Left colon (tissue), 2 donors: ENCODE data around the gene RXRA. TPM values are rescaled to one million over a fixed set of nuclear protein-coding genes. Genes with fewer than 3 reads are reported as not detected.

Experiments
- ATAC-seq: fragments of 200-7000 bp; cut with Tn5 transposase; one replicate; pipeline ENCODE4 v1.9.1; 2020; ENCODE audit warnings: mild to moderate bottlenecking, moderate library complexity
- DNase-seq, 2 donors: peaks; one replicate each; pipeline ENCODE4 v3.0.0-alpha.2; 2020
- intact Hi-C, 2 donors: fragments of 100-400 bp; cut with DNase I in 1 of 2; cut with micrococcal nuclease in 1 of 2; formaldehyde crosslinking; loops; one replicate each; pipeline versions ENCODE4 v1.11.2 to v1.14.0; 2022; cut with DNase I, micrococcal nuclease
- microRNA-seq, 2 donors: library from miRNA; unstranded; fragments of <30 nt; microRNA quantifications; one replicate each; pipeline versions ENCODE4 v1.1.0 to v1.2.0, GENCODE V29; 2020
- total RNA-seq, 2 donors: library from RNA; stranded (reverse); fragmentation: NEBNext Ultra II Directional; extraction: Animal tissue kit (Norgen Biotek cat#: 25700); gene quantifications; one replicate each; pipeline ENCODE4 v1.2.1, GENCODE V29; 2021
- donor health status: DM: no; HTN: no; CAD: no.
- donor health status: DM: yes; HTN: yes; CAD: no.

The RXRA gene
- total RNA-seq, 2 donors from 2014 or later: 68.3 to 88.9 TPM

GRCh38 chr9:134477342-134477925 lies 151.2 kb downstream of the RXRA start:
- DNase-seq: no peak
- intact Hi-C loops: no loop called here
- ATAC-seq: no peak

DNA sequence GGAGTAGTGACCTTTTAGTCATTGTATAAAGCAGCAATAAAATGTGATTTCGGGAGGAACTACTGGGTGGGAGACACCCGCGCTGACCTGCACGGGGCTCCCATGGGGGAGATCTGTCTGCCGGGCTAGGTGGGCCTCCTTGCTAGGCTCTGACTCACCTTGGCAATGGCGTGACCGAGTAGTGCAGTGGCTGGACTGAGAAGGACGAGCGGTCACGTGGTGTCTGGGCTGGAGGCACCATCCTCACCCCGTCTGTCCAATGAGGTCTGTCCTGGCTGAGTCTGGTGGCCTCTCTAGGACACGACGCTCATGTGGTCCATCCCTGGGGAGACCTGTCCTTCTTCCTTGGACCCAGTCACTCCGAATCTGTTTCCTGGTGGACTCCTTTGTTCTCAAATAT lies 151.7 kb downstream of the RXRA start:
- intact Hi-C loops: no loop called here
- DNase-seq: no peak
- ATAC-seq: no peak

DNA sequence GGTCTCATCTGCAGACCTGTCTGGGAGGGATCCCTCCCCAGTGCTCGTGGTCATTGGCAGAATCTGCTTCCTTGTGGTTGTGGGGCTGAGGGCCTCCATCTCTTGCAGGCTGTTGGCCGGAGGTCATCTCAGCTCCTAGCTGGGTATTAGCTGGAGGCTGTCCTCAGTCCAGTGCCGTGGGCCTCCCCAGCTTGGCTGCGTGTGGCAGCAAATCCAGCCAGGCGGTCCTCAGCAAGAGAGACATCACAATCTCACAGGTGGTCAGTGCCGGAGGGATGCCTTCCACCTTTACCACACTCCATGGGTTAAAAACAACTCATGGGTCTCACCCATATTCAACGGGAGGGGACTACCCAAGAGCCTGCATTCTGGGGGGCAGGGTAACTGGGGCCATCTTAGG lies 155.5 kb downstream of the RXRA start:
- no peak for ATAC-seq

GRCh38 chr9:134482226-134482625 lies 156.0 kb downstream of the RXRA start:
- intact Hi-C loops: no loop called here
- ATAC-seq (no peak), DNase-seq (no peak)

More for the DNA sequence above, 155.5 kb downstream of the RXRA start:
- no peak for DNase-seq
- intact Hi-C loops: no loop called here

- no peak for ATAC-seq
Observed at GRCh38 chr9:134483361-134484184, 157.3 kb downstream of the RXRA start.

DNA sequence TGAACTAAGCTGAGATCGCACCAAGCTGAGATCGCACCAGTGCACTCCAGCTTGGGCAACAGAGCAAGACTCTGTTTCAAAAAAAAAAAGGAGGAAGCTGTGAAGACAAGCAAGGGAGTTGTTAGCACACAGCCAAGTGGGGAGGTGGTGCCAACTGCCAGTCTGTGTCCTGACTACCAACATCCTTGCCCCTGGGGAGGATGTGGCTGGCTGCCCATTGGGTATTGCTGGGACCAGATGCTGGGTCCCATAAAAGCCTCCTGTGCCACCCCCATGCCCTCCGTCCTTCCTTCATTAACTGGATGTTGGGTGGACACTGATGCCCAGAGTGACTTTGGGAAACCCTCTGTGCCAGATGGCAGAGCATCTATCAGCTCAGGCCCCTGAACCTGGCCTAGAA lies 158.2 kb downstream of the RXRA start:
- intact Hi-C loops: no loop called here
- no peak for ATAC-seq
- peak in 1 of 2 donors; percentile 9 for DNase-seq

More at GRCh38 chr9:134483361-134484184, 157.3 kb downstream of the RXRA start:
- no peak for DNase-seq
- intact Hi-C loops: no loop called here

- DNase-seq (peak in 1 of 2 donors; percentile 8), ATAC-seq (no peak)
- intact Hi-C loops: no loop called here
Observed at GRCh38 chr9:134485653-134486052, 159.4 kb downstream of the RXRA start.

DNA sequence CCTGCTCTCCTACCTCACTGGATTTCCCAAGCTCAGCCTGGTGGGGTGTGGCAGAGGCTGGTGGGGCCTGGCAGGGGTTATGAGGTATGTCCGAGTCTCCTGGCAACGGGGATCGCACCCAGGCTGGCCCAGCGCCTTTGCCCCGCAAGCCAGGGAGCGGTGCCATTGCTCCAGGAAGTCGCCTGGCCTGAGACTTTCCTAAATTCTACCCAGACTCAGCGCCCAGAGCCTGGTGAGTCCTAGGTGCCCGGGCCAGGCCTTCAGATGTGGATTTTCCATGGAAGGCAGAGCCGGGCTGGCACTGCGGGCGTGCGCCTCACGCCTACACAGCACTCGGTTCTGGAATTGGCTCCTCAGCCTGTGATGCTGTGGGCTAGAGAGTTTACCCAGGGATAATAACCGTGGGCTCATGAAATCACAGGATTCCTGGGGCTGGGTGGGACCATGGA lies 159.9 kb downstream of the RXRA start:
- intact Hi-C loops: no loop called here
- DNase-seq (peak in 1 of 2 donors; percentile 5), ATAC-seq (no peak)

GRCh38 chr9:134486596-134486995 lies 160.3 kb downstream of the RXRA start:
- ATAC-seq: no peak
- peak in 1 of 2 donors; percentile 5 for DNase-seq
- intact Hi-C loops: no loop called here

Small RNA genes lying within 50 kb of the gene (microRNA-seq; reads per million reads assigned to microRNA genes)
- 0 to 0.53 reads per million in 2 donors for gene MIR4669

Other genes starting within 250 kb of the RXRA start
- 10 to 100 TPM; 20.7 to 22.7 TPM for gene WDR5, start 190.4 kb upstream of the RXRA start, total RNA-seq
- 100 to 1,000 TPM; 121 to 147 TPM for gene RNU6ATAC, start 161.9 kb upstream of the RXRA start, total RNA-seq